ENCODE results near the gene ESRRB.

ESRRB gene

DNA sequence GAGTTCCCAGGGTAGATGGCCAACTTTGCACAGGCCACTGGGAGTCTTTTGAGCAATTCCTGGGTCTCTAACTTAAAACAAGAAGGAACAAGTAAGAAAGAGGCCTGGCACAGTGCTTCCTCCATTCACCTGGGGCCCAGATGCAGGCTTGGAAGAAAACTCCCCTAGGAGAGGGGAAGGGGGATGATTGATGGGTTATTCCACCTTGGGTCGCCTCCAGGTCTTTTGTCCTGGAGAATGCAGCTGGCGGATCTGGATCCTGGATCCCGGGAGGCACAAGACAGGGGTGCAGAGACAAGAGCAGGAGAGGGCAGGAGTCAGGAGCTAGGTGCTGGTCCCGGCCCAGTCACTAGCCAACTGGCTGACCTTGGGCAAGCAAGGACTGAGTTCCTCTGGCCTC is 74.5 kb downstream of the ESRRB start:
- DNase-seq (ENCODE audit: low read depth, low spot score): peak; percentile 84

DNA sequence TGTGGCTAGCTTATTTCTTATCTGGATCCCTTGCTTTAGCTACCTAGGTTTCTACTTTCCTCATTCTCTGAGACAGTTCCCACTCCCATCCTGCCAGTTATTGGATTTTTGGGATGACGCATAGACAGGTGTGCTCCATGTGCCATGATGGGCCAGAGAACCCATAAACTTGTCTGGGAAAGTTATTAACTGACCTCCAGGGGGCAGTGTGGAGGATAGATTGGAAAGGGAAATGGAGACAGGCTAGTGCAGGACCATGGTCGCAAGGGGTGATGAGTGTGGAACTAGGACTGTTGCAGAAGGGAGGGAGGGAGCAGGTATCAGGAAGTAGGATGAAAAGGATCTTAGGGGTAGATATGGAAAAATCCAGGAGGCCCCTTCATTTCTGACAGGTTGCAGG is 80.3 kb downstream of the ESRRB start:
- DNase-seq (ENCODE audit: low read depth, low spot score): peak; percentile 50

GRCh38 chr14:76456891-76457586 is 81.1 kb downstream of the ESRRB start:
- no peak for DNase-seq (ENCODE audit: low read depth, low spot score)

DNA sequence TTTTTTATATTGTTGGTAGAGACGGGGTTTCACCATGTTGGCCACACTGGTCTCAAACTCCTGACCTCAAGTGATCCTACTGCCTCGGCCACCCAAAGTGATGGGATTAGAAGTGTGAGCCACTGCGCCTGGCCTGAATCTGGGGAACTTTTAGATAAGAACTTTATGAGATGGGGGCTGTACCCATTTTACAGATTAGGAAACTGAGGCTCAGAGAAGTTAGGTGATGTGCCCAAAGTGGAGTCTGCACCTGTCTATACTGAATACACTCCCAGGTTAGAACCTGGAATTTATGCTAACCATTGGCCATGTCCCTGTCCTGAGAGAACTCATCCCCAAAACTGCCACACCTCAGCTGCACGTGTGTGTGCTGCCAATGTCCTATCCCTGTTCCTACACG is 81.9 kb downstream of the ESRRB start:
- DNase-seq (ENCODE audit: low read depth, low spot score): no peak

- DNase-seq (ENCODE audit: low read depth, low spot score): no peak
Observed at GRCh38 chr14:76461886-76462285, 85.9 kb downstream of the ESRRB start.

DNA sequence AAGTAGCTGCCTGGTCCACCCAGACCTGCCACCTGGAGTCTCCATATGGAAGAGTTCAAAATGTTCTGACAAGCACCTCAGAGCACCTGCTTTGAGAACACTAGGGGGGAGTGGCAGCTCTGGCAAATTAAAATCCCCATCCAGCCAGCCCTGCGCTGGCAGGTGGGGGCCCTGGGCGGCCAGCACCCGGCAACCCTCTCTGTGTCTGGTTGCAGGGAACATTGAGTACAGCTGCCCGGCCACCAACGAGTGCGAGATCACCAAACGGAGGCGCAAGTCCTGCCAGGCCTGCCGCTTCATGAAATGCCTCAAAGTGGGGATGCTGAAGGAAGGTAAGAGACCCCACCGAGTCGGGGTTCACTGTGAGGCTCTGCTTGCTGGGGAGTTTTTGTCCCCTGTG is 86.4 kb downstream of the ESRRB start:
- no peak for DNase-seq (ENCODE audit: low read depth, low spot score)

- no peak for DNase-seq (ENCODE audit: low read depth, low spot score)
Observed at GRCh38 chr14:76463105-76463504, 87.2 kb downstream of the ESRRB start.

DNA sequence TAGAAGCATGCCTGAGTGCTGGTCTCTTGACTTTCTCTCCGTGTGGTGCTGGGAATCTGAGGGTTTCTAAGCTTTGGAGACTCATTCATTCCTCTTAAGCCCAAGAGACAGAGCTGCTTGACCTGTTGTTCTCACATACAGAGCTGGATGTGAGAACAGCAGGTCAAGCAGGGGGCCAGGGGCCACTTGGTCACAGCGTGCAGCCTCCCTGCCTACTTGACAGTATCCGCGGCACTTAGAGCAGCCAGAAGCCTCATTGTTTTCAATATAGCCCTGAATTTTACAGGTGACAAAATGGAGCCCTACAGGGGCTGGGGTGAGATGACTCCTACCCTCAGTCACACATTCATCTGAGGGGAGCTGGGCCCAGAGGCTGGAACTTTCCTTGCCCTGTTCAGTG is 88.9 kb downstream of the ESRRB start:
- DNase-seq (ENCODE audit: low read depth, low spot score): no peak

GRCh38 chr14:76465664-76466063 is 89.7 kb downstream of the ESRRB start:
- DNase-seq (ENCODE audit: low read depth, low spot score): no peak

GRCh38 chr14:76467711-76468155 is 91.8 kb downstream of the ESRRB start:
- no peak for DNase-seq (ENCODE audit: low read depth, low spot score)

- no peak for DNase-seq (ENCODE audit: low read depth, low spot score)
Observed at GRCh38 chr14:76472199-76472723, 96.3 kb downstream of the ESRRB start.

- no peak for DNase-seq (ENCODE audit: low read depth, low spot score)
Observed at GRCh38 chr14:76473481-76474263, 97.7 kb downstream of the ESRRB start.

- peak; percentile 74 for DNase-seq (ENCODE audit: low read depth, low spot score)
Observed at GRCh38 chr14:76480426-76480825, 104.5 kb downstream of the ESRRB start.

DNA sequence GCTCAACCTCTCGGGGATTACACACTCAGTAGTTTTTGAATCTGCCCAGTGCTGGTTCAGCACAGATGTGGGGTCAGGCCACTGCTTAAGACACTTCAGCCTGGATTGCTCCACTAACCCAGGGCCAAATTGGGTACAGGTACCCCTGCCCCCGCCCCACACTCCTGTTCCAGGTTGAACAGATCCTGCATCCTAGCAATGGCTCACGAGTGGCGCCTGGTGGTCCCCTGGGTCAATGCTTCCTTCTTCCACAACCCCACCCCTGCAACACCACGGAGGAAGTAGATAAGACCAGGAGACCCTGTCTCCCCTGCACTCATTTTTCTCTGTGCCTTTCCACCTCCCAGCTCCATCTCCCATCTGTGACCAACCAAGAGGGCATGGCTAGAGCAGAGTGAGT is 108.4 kb downstream of the ESRRB start:
- DNase-seq (ENCODE audit: low read depth, low spot score): no peak

- DNase-seq (ENCODE audit: low read depth, low spot score): no peak
Observed at GRCh38 chr14:76486251-76486743, 110.4 kb downstream of the ESRRB start.

GRCh38 chr14:76488551-76488950 is 112.6 kb downstream of the ESRRB start:
- no peak for DNase-seq (ENCODE audit: low read depth, low spot score)

DNA sequence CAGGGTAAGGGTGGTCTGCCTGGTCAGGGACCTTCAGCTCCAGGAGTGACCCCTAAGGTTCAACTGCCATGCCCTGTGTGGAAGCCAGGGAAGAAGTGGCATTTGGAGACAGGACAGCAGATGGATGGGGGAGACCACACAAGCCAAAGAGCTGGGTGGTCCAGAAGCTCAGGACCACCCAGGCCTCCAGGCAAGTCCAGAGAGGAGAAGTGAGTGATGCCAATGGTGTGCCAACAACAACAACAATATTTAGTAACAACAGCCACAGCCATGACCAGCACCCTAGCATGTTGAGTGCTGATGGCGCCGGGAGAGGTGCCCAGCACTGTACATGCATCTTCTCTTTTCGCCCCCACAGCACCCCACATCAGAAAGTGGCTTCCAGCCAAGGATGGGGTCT is 113.7 kb downstream of the ESRRB start:
- DNase-seq (ENCODE audit: low read depth, low spot score): no peak

GRCh38 chr14:76490111-76490510 is 114.2 kb downstream of the ESRRB start:
- no peak for DNase-seq (ENCODE audit: low read depth, low spot score)

DNA sequence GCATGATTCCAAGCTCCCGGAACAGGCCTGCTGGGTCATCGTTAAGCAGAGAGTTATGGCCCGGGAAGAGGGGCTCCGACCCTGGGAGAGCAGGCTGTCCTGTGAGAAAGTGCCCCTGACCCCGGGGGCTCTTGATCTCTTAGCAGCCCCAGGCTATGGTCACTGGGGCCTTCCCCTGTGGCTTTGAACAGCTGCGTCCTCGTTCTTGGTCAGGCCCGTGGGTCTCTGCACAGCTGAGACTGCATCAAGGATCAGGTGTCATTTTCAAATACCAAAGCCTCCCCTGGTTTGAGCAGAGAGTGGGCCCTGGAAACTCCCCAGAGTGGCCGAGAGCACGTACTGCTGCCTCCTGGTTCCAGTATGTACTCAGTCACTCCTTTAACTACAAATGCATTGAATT is 114.8 kb downstream of the ESRRB start:
- DNase-seq (ENCODE audit: low read depth, low spot score): no peak

GRCh38 chr14:76491172-76491930 is 115.4 kb downstream of the ESRRB start:
- DNase-seq (ENCODE audit: low read depth, low spot score): no peak

DNA sequence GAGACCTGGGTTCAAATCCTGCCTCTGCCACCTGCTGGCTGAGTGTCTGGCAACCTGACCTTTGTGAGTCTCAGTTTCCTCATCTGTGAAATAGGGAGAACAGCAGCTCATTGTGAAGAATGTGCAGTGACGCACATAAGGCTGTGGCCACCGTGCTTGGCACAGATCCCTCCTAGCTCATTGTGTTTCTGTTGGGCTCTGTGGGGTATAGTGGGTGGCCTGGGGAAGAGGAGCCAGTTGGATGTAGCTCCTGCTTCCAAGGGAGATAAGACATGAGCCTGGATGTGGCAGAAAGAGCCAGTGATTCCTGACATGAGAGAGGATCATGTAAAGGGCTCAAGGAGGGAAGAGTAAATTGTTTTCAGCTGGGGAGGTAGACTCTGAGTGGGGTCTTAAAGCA is 120.0 kb downstream of the ESRRB start:
- no peak for DNase-seq (ENCODE audit: low read depth, low spot score)

GRCh38 chr14:76496595-76496994 is 120.7 kb downstream of the ESRRB start:
- no peak for DNase-seq (ENCODE audit: low read depth, low spot score)
